ENCODE data around the gene EIF2AK3. TPM values are rescaled to one million over a fixed set of nuclear protein-coding genes. Genes with fewer than 3 reads are reported as not detected.

EIF2AK3 gene
- total RNA-seq, 1 donor from 2014 or later, result 18.5 TPM

- no peaks in the 10 kb centered on the region for H3K36me3 Mint-ChIP-seq (ENCODE audit: low read depth)
- no peak for DNase-seq (ENCODE audit: low spot score)
- no peak overlapping the region for H3K27ac Mint-ChIP-seq (ENCODE audit: unreplicated experiment)
- H3K27me3 Mint-ChIP-seq (ENCODE audit: low read depth), result peaks cover 12% of the 10 kb centered on the region
- TF ChIP-seq CTCF (IDR thresholded peaks at IDR 0.05), result no peak
- H3K9me3 Mint-ChIP-seq (ENCODE audit: low read depth), result no peaks in the 10 kb centered on the region
- H3K4me3 Mint-ChIP-seq (ENCODE audit: unreplicated experiment), result no peak overlapping the region
- no peaks in the 10 kb centered on the region for H3K4me1 Mint-ChIP-seq (ENCODE audit: low read depth)
These were observed 40.0 kb upstream of the EIF2AK3 start for GRCh38 chr2:88667219-88667618.

DNA sequence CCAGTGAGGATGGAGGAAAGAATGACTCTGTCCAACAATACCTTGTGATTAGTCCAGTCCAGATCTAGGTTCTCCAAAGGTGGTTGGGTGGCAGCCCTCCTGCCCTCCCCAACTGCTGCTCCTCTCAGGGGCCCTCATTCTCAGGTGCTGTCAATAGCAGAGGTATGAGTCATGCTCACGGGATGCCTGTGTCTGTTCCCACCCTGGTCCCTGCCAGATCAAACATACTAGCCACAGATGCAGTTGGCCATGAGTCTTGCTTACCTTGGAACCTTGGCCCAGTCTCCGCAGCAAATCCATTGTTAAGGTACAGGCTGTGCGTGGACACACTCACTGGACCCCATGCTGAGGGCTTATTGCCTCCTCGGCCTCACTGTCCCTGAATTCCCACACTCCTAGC, 39.3 kb upstream of the EIF2AK3 start:
- Mint-ChIP-seq H3K36me3 (ENCODE audit: low read depth) (no peaks in the 10 kb centered on the region), H3K4me3 (ENCODE audit: unreplicated experiment) (no peak overlapping the region), H3K27ac (ENCODE audit: unreplicated experiment) (no peak overlapping the region), H3K9me3 (ENCODE audit: low read depth) (no peaks in the 10 kb centered on the region), H3K27me3 (ENCODE audit: low read depth) (peaks cover 8% of the 10 kb centered on the region), H3K4me1 (ENCODE audit: low read depth) (no peaks in the 10 kb centered on the region)
- TF ChIP-seq CTCF (IDR thresholded peaks at IDR 0.05), result no peak
- DNase-seq (ENCODE audit: low spot score), result no peak

DNA sequence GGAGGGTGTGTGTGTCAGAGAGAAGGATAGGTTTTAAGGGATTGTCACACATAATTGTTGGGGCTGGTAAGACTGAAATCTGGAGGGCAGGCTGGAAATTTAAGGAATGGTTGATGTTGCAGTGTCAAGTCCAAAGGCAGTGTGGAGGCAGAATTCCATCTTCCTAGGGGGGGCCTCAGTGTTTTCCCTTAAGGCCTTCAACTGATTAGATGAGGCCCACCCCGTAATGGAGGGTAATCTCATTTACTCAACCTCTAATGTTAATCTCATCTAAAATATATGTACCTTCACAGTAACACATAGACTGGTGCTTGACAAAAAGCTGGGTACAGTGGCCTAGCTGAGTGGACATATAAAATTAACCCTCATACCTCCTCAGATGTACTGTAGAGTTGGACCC, 33.4 kb upstream of the EIF2AK3 start:
- Mint-ChIP-seq H3K27me3 (ENCODE audit: low read depth) (no peaks in the 10 kb centered on the region), H3K4me1 (ENCODE audit: low read depth) (peaks cover 29% of the 10 kb centered on the region), H3K4me3 (ENCODE audit: unreplicated experiment) (no peak overlapping the region), H3K27ac (ENCODE audit: unreplicated experiment) (no peak overlapping the region), H3K36me3 (ENCODE audit: low read depth) (no peaks in the 10 kb centered on the region), H3K9me3 (ENCODE audit: low read depth) (no peaks in the 10 kb centered on the region)
- no peak for TF ChIP-seq CTCF (IDR thresholded peaks at IDR 0.05)
- DNase-seq (ENCODE audit: low spot score), result no peak

GRCh38 chr2:88659538-88659915, 32.3 kb upstream of the EIF2AK3 start:
- Mint-ChIP-seq H3K27me3 (ENCODE audit: low read depth) (no peaks in the 10 kb centered on the region), H3K36me3 (ENCODE audit: low read depth) (no peaks in the 10 kb centered on the region), H3K4me3 (ENCODE audit: unreplicated experiment) (peak overlapping the region; percentile 35), H3K4me1 (ENCODE audit: low read depth) (peaks cover 29% of the 10 kb centered on the region), H3K27ac (ENCODE audit: unreplicated experiment) (peak overlapping the region; percentile 90), H3K9me3 (ENCODE audit: low read depth) (no peaks in the 10 kb centered on the region)
- no peak for TF ChIP-seq CTCF (IDR thresholded peaks at IDR 0.05)
- no peak for DNase-seq (ENCODE audit: low spot score)

GRCh38 chr2:88658881-88659537, 31.7 kb upstream of the EIF2AK3 start:
- no peak for DNase-seq (ENCODE audit: low spot score)
- peak overlapping the region; percentile 35 for H3K4me3 Mint-ChIP-seq (ENCODE audit: unreplicated experiment)
- H3K36me3 Mint-ChIP-seq (ENCODE audit: low read depth), result no peaks in the 10 kb centered on the region

More at GRCh38 chr2:88658881-88659537, 31.7 kb upstream of the EIF2AK3 start:
- no peaks in the 10 kb centered on the region for H3K9me3 Mint-ChIP-seq (ENCODE audit: low read depth)
- peak overlapping the region; percentile 90 for H3K27ac Mint-ChIP-seq (ENCODE audit: unreplicated experiment)
- TF ChIP-seq CTCF (IDR thresholded peaks at IDR 0.05), result no peak
- H3K4me1 Mint-ChIP-seq (ENCODE audit: low read depth), result peaks cover 29% of the 10 kb centered on the region
- H3K27me3 Mint-ChIP-seq (ENCODE audit: low read depth), result no peaks in the 10 kb centered on the region
